Measurements from ENCODE around the gene TBC1D10A.

Gene TBC1D10A

GRCh38 chr22:30248484-30248883 lies 78.3 kb downstream of the TBC1D10A start:
- DNase-seq (ENCODE audit: low spot score): no peak

- no peak for DNase-seq (ENCODE audit: low spot score)
These were observed 78.8 kb downstream of the TBC1D10A start for GRCh38 chr22:30247974-30248373.

- no peak for DNase-seq (ENCODE audit: low spot score)
These were observed 79.2 kb downstream of the TBC1D10A start for GRCh38 chr22:30247561-30247960.

GRCh38 chr22:30246814-30247376 lies 79.8 kb downstream of the TBC1D10A start:
- DNase-seq (ENCODE audit: low spot score): no peak

GRCh38 chr22:30245985-30246813 lies 80.5 kb downstream of the TBC1D10A start, which contains the start of gene LIF:
LIF (minus strand) TSS chr22:30246759; CDS start chr22:30246695, 64 bp downstream.
- DNase-seq (ENCODE audit: low spot score): no peak

GRCh38 chr22:30245181-30245984 lies 81.4 kb downstream of the TBC1D10A start:
- DNase-seq (ENCODE audit: low spot score): no peak

GRCh38 chr22:30244641-30245040 lies 82.1 kb downstream of the TBC1D10A start:
- DNase-seq (ENCODE audit: low spot score): no peak

GRCh38 chr22:30244066-30244465 lies 82.7 kb downstream of the TBC1D10A start:
- DNase-seq (ENCODE audit: low spot score): no peak

GRCh38 chr22:30243661-30244060 lies 83.1 kb downstream of the TBC1D10A start:
- DNase-seq (ENCODE audit: low spot score): no peak

All from SK-N-DZ (cell line).